Activated CD4-positive, alpha-beta T cell treated with anti-CD3 and anti-CD28 coated beads, Interleukin-2, amount 50 U/mL, for 24 hours (primary cell): ENCODE data around the gene ETS1.

Experiments used
- DNase-seq, 2 donors: peaks; one replicate each; pipeline ENCODE4 v3.0.0-alpha.2; 2020; ENCODE audit warnings: low read depth in 1 of 2, low spot score in 1 of 2

The ETS1 gene

DNA sequence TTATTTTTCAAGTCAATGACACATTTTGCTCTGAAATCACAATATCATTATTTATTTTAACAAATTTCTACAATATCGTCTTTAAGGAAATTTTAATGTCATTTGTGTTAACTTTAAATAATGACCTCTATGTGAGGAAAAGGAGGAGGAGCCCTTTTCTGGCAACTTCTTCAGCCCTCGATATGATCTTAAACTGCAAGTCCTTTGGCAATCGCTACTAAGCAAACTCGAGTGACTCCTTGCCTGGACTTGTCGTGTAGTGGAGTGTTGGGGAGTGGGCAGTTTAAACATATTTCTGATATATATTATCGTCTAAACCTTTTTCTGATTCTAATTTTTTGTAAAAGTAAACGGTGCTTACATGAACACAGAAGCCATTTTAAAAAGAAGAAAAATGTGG lies 16.7 kb downstream of the ETS1 start:
- no peak for DNase-seq

- DNase-seq = no peak
These were observed 18.1 kb downstream of the ETS1 start for GRCh38 chr11:128569291-128569690.

DNA sequence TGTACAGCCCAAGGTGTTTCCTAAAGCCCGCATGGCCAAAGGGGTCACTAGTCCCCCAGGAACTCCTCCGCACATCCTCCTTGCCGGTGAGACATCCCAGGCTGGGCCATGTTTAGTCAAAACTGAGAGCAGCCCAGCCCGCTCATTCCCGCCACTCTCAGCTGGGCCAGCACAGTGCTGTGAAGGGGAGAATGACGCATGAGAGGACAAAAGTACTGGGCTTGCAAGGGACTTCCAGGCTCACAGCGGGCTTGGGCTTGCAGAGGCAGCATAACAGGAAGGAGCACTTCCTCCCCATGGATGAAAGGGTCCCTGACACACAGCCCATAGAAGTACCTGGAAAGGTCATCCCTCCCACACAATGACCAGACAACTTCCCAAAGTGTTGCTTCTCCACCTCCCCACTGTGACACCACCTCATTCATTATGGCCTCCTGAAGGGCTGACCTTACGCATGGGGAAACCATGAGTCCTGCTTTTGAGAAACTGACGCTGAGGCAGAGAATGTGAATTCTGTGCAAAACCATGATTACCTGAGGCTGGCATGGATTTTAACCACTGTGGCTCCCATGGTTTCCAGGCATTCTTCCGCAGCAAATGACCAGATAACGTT lies 19.1 kb downstream of the ETS1 start:
- DNase-seq = no peak

DNA sequence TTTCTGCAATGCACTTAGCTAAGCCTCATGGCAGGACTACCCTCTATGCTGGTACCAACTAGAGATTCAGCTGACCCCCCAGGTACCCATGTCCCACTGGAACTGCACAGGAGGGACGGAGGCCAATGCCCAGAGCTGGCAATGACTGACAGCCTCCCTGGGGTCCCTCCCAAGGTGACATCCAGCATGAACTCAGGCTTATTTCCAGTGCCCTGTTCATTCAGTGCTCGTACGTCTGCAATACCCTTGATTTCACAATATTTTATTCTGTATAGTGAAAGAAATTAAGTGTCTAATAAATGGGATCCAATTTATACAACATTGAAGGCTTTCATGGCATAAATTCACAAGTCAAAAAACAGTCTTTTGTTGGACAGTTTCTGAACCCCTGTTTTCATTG lies 20.2 kb downstream of the ETS1 start:
- DNase-seq = no peak

- DNase-seq = no peak
These were observed 21.5 kb downstream of the ETS1 start for GRCh38 chr11:128565881-128566280.

DNA sequence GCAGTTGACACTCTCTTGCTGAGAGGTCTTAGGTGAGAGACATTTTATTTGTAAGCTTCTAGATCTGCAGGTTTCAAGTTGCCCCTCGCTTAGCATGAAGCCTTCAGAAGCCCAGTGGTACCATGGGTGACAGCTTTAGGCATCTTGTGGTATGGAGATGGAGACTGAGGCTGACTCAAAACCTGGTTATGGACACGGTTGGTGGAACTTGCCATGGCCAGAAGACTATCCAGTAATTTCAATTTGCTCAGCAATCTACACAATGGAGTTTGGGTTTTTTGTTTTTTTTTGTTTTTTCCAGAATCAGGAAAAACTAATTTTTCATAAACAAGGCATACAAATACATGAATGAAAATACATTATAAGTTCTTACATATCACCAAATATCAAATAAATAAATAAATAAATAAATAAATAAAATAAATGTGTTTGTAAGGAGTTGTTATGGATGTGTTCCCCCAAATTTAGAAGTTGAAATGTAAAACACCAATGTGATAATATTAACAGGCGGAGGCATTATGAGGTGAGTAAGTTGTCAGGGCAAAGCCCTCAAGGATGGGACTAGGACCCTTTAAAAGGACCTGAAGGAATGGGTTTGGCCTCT lies 22.6 kb downstream of the ETS1 start:
- DNase-seq = no peak

GRCh38 chr11:128563942-128564641 lies 23.3 kb downstream of the ETS1 start:
- no peak for DNase-seq

DNA sequence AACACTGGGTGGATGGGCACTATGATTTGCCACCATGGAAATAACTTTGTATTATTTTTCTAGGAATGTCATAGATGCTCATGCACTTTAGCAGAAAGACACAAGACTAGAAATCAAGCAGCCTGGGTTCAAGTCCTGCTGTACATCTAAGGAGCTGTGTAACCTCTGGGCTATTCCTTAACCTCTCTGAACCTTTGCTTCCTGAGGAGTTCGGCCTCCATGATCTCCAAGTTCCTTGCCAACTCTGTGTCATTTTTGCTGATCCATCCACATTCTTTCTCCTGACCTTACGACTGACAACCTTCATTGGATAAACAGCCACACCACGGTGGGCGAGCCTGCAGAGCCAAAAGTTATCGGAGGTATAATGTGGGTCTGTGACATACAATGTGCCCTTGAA lies 24.1 kb downstream of the ETS1 start:
- DNase-seq = no peak

- DNase-seq = no peak
These were observed 27.8 kb downstream of the ETS1 start for GRCh38 chr11:128559496-128560103.

- no peak for DNase-seq
These were observed 31.8 kb downstream of the ETS1 start for GRCh38 chr11:128555606-128556005.

- DNase-seq = no peak
These were observed 33.5 kb downstream of the ETS1 start for GRCh38 chr11:128553662-128554362.

DNA sequence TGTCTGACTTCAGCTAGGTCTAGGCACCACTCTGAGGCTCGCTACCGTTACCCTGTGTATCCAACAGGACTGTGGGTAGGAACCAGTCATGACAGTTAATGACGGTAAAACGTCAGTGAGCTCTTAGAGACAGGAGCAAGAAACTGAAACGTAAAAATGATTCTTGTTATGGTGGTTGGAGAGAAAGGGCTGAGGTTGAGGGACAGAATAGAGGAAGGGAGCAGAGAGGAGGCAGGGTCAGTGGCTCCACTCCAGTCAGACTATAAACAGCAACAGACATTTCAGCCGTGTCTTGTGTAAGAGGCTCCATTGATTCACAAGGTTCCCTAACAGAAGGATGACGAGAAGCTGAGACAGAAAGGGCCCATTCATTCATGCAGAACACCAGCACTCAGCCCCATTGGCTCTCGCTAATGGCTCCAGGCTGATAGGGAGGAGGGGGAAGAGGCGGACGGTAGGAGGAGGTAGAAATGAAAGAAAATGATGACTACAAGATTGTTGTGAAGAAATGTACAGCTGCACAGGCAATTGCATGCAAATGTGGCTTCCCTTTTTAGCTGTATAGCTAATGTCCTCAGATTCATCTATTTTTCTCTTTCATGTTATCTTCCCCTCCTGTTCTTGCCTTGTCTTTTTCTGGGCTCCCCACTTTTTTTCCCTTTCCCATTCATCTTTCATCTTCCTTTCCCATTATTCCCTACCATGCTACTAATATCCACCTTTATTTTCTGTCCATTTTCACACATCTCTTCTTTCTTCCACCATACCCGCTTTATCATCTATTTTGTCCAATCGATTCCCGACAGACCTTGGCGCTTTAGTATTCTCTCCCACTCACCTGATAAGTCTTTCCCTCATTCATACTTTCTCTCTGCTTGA lies 34.3 kb downstream of the ETS1 start:
- no peak for DNase-seq

DNA sequence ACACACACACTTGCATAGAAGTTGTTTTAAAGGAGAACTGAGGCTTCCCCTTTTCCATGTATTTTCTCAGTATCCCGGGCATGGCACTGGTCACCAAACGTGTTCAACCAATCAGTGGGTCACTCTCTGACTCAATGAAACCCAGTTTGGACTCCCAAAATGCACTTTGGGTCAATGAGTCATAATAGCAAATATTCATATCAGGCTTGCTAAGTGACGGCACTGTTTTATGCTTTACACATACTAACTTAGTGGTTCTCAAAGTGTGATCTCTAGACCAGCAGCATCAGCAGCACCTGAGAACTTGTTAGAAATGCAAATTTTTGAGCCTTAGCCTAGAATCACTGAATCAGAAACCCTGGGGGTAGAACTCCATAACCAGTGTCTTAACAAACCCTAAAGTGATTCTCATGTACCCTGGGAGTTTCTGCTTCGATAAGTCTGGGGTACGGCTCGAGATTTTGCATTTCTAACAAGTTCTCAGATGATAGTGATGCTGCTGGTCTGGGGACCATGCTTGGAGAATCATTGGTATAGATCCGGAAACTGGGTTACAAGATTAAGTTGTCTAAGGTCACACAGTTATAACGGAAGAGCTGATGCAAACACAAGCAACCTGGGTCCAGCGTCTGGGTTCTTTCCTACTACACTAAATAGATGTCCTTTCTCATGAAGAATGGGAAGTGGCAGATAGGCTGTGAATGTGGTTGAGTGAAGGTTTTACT lies 35.6 kb downstream of the ETS1 start:
- peak in 1 of 2 donors; percentile 44 for DNase-seq

DNA sequence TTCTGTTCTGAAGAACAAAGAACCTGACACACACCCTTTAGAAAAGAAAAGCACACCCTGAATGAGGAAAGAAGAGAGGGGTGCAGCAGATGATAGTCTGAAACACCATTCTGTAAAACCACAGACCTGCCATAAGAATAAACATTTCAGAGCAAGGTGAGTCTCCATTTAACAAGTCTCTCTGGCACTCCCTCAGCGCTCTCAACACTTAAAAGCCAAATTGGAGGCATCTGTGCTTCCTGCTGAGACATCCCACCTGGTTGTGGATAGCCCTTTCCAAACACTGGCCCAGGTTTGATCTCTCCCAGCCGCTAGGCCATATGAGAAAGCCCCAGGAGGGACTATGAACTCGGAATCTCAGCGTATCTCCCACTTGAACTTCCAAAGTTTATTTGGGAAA lies 36.3 kb downstream of the ETS1 start:
- no peak for DNase-seq

DNA sequence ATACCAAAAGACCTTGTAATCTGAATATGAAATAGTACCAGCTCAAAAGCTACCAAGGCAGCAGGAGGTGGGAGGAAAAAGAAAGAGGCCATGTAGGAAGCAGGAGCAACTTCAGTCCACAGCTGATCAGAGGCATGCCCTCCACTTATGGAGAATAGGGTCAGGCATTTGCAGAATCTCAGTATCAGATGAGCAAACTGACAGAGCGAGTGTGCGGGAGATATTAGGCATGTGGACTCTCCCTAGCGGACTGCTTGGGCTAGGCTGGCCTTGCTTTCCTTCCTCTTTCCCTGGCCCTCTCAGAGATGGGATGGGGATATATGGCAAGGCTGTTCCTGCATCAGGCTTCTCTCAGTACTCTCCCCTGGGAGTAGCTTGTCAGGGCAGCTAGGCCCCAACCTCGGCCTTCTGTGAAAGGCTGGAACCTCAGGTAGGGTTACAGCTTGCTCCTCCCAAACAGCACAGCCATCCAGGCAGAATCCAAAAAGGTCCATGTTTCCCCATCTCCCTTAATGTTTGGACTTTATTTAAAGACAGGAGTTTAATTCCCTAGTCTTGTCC lies 37.0 kb downstream of the ETS1 start:
- no peak for DNase-seq

- DNase-seq = no peak
These were observed 38.0 kb downstream of the ETS1 start for GRCh38 chr11:128549256-128549944.

DNA sequence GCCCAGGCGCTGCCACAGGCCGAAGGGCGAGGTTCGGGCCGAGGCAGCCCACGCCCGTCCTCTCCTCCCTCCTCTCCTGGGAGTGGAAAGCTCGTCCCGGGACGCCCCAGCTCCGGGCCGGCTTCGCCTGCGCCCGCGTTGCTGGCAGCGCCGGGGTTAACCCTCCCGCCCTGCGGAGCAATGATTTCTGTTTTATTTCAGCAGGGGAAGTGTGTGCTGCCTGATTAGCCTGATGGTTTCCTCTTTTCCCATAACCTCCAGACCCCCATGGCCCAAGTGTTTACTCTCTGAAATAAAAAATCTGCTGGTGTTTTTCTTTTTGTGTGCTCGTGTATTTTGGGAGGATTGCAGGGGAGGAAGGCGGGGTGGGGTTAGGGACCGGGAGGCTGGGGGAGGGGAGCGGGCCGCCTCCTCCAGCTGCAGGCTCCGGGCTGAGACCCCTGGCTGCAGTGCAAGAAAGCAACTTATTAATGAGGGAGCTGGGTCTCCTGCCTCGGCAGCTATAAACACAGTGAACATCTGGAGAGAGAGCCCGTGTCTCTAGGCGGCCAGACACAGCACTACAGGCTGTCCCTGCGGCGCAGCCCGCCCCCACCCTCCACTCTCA lies 38.6 kb downstream of the ETS1 start:
- DNase-seq = no peak

GRCh38 chr11:128547946-128548648 lies 39.3 kb downstream of the ETS1 start:
- DNase-seq = no peak
